Measurements from ENCODE around the gene MAST4. TPM values are rescaled to one million over a fixed set of nuclear protein-coding genes. Genes with fewer than 3 reads are reported as not detected.

MAST4 gene
- total and polyA plus RNA-seq, 2 of the 13 experiments (the other 11 are each of a cell fraction or from before 2014, with no cell fraction given) = 3.4 to 3.7 TPM

- TF ChIP-seq ZNF280D (CRISPR knock-in tag; IDR thresholded peaks at IDR 0.05) (no peak), TEAD3 (CRISPR knock-in tag; optimal IDR thresholded peaks at IDR 0.05; ENCODE audit: borderline replicate concordance) (no peak), PHF21A (CRISPR knock-in tag; IDR thresholded peaks at IDR 0.05) (no peak), ZNF569 (CRISPR knock-in tag; IDR thresholded peaks at IDR 0.05; ENCODE audit: borderline replicate concordance) (no peak), PHF20 (CRISPR knock-in tag; IDR thresholded peaks at IDR 0.05) (no peak), ZNF646 (CRISPR knock-in tag; IDR thresholded peaks at IDR 0.05) (no peak), ZNF281 (CRISPR knock-in tag; IDR thresholded peaks at IDR 0.05; ENCODE audit: borderline replicate concordance) (no peak), ZSCAN30 (CRISPR knock-in tag; IDR thresholded peaks at IDR 0.05) (no peak), JUND (CRISPR knock-in tag; IDR thresholded peaks at IDR 0.05) (no peak)
Measured at GRCh38 chr5:67104859-67105258, 508.7 kb downstream of the MAST4 start (continued).

Data from HepG2 (cell line).